ENCODE measurements around the gene ZNF416.

DNA sequence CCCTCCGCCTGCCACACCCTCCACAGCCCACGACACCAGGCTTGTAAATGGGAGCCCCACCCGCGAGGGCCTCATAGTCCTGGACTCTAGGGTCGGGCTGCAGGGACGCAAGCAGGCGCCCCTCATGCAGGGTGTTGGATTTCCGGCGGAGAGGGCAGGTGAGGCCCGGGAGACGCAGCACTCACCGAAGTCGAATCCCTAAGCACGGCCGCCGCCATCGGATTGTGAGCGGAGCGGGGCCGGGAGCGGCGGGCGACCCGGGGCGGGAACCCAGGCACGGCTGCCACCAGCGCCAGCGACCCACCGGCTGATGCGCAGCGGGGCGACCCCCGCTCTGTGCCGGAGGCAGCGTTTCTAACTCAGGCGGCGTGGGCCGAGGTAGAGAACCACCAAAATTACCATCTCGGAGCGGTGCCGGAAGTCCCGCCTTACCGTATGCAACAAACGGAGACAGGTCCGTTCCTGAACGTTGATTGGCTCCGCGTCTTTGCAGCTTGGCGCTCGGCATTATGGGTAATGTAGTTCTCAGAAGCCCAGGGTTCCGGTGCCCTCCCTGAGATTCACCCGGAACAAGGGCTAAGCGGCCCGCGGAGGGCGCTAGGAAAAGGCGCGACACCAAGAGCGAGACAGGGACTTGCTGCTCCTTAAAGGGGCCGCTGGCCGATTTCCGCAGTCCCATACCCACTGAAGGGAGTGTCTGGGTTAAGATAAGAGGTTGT is at the start of gene ZNF416:
- TF ChIP-seq, protein P1, sequence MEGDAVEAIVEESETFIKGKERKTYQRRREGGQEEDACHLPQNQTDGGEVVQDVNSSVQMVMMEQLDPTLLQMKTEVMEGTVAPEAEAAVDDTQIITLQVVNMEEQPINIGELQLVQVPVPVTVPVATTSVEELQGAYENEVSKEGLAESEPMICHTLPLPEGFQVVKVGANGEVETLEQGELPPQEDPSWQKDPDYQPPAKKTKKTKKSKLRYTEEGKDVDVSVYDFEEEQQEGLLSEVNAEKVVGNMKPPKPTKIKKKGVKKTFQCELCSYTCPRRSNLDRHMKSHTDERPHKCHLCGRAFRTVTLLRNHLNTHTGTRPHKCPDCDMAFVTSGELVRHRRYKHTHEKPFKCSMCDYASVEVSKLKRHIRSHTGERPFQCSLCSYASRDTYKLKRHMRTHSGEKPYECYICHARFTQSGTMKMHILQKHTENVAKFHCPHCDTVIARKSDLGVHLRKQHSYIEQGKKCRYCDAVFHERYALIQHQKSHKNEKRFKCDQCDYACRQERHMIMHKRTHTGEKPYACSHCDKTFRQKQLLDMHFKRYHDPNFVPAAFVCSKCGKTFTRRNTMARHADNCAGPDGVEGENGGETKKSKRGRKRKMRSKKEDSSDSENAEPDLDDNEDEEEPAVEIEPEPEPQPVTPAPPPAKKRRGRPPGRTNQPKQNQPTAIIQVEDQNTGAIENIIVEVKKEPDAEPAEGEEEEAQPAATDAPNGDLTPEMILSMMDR (conservative IDR thresholded peaks at IDR 0.05; ENCODE audit: low read depth, low read length) = peak; percentile 43
- TF ChIP-seq EZH2phosphoT487 (IDR thresholded peaks at IDR 0.05; ENCODE audit: borderline replicate concordance, low read length) = no peak
